Measurements from ENCODE around the gene EHBP1.

- TF ChIP-seq RAD21 (IDR thresholded peaks at IDR 0.05; ENCODE audit: low read length) (no peak), RFX5 (IDR thresholded peaks at IDR 0.05; ENCODE audit: low read length) (no peak), POLR2AphosphoS5 (IDR thresholded peaks at IDR 0.05; ENCODE audit: low read depth, low read length) (no peak), NRF1 (IDR thresholded peaks at IDR 0.05; ENCODE audit: low read depth, low read length) (no peak), SIN3A (IDR thresholded peaks at IDR 0.05; ENCODE audit: borderline replicate concordance, low read depth, low read length) (no peak)
- TF ChIP-seq, protein P1, sequence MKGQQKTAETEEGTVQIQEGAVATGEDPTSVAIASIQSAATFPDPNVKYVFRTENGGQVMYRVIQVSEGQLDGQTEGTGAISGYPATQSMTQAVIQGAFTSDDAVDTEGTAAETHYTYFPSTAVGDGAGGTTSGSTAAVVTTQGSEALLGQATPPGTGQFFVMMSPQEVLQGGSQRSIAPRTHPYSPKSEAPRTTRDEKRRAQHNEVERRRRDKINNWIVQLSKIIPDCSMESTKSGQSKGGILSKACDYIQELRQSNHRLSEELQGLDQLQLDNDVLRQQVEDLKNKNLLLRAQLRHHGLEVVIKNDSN (IDR thresholded peaks at IDR 0.05; ENCODE audit: borderline replicate concordance, low read depth) = no peak
- TF ChIP-seq, protein P2, sequence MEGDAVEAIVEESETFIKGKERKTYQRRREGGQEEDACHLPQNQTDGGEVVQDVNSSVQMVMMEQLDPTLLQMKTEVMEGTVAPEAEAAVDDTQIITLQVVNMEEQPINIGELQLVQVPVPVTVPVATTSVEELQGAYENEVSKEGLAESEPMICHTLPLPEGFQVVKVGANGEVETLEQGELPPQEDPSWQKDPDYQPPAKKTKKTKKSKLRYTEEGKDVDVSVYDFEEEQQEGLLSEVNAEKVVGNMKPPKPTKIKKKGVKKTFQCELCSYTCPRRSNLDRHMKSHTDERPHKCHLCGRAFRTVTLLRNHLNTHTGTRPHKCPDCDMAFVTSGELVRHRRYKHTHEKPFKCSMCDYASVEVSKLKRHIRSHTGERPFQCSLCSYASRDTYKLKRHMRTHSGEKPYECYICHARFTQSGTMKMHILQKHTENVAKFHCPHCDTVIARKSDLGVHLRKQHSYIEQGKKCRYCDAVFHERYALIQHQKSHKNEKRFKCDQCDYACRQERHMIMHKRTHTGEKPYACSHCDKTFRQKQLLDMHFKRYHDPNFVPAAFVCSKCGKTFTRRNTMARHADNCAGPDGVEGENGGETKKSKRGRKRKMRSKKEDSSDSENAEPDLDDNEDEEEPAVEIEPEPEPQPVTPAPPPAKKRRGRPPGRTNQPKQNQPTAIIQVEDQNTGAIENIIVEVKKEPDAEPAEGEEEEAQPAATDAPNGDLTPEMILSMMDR (IDR thresholded peaks at IDR 0.05) = no peak
These were observed 149.3 kb downstream of the EHBP1 start for GRCh38 chr2:62854600-62855514.
